Right lobe of liver (tissue), 4 donors: ENCODE results near the gene COL16A1.

Experiments
- POLR2A ChIP-seq: fragments of 450-650 bp; IDR thresholded peaks from one replicate; pipeline ENCODE4 v1.6.1; 2017; ENCODE audit warnings: antibody characterized with exemption, mild to moderate bottlenecking
- TF ChIP-seq, protein P1 (sequence below), 4 donors: fragments of 200-600 bp in 3 of 4; fragments of 450-650 bp in 1 of 4; IDR thresholded peaks; one replicate each; pipeline versions ENCODE4 v1.5.1 to v1.8.0; 2016 to 2022; ENCODE audit warnings: antibody characterized with exemption in 4 of 4, mild to moderate bottlenecking in 2 of 4
- donor health status: DM: no; HTN: no; CAD: no.
- donor health status: DM: no; HTN: no; CAD: no.
- donor health status: DM: no; HTN: yes; CAD: no.

DNA sequence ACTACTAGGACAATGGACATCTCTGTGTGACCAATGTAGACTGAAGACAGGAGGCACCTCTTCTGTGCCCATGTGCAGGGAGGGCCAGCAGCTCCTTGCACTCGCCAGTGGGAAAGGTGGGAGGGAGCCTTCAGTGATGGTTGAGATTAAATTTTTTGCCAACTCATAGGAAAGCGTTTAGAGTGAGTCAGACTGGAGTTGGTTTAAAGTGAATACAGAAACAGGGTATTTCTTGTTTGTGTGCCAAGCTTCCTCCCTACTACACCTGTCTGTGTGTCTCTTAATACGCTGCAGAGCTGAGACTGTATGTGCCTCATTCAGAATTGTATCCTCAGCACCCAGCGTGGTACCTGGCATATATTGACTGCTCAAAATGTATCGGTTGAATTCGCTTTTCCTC is 13.5 kb upstream of the COL16A1 start:
- TF ChIP-seq, protein P1, sequence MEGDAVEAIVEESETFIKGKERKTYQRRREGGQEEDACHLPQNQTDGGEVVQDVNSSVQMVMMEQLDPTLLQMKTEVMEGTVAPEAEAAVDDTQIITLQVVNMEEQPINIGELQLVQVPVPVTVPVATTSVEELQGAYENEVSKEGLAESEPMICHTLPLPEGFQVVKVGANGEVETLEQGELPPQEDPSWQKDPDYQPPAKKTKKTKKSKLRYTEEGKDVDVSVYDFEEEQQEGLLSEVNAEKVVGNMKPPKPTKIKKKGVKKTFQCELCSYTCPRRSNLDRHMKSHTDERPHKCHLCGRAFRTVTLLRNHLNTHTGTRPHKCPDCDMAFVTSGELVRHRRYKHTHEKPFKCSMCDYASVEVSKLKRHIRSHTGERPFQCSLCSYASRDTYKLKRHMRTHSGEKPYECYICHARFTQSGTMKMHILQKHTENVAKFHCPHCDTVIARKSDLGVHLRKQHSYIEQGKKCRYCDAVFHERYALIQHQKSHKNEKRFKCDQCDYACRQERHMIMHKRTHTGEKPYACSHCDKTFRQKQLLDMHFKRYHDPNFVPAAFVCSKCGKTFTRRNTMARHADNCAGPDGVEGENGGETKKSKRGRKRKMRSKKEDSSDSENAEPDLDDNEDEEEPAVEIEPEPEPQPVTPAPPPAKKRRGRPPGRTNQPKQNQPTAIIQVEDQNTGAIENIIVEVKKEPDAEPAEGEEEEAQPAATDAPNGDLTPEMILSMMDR (IDR thresholded peaks at IDR 0.05) = no peak
- no peak for TF ChIP-seq POLR2A
